Stimulated activated CD8-positive, alpha-beta memory T cell treated with anti-CD3 and anti-CD28 coated beads, Interleukin-4, amount 100 ng/mL, for 24 hours (primary cell): ENCODE data around the gene KLK4.
"Not testable (repeated sequence)": the region's sequence is repeated elsewhere in the genome, so short reads cannot be mapped to it uniquely, and the experiment has no call there.

Experiments used
- DNase-seq: peaks from one replicate; pipeline ENCODE4 v3.0.0-alpha.2; 2020; ENCODE audit warnings: low read depth

The KLK4 gene

DNA sequence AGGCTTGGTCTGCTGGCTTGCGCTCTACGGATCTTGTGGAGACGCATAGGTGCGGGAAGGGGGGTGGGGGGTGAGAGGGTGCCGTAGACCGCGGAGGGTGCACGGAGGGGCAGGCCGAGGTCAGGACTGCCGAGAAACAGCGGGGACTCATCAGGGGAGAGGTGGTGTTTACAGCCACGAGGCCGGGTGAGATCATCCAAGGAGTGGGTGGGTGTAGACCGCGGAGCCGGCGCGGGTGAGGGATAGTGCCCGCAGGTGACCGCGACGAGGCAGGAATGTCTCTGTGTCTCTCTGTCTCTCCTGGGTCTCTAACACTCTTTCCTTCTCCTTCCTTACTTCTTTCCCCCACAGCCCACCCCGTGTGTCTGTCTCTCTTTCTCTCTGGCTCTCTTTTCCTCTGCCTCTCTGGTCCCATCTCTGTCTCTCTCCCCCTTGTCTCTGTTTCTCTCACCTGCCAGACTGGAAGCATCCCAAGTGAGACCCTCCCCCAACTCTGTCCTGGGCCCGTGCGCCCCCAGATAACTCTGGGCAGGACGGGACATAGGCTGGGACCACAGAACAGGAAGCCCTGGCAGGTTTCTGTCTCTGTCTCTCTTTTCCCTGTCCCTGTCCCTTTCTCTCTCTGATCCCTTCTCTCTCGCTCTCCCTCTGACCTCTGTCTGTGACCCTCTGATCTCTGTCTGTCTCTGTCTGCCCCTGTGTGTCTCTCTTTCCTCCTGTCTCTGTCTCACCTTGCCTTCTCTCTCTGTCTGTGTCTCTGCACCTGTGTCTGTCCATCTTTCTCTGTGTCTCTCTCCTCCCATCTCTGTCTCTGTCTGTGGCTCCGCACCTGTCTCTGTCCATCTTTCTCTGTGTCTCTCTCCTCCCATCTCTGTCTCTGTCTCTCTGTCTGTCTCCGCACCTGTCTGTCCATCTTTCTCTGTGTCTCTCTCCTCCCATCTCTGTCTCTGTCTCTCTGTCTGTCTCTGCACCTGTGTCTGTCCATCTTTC lies 1.8 kb upstream of the KLK4 start:
- no peak for DNase-seq

DNA sequence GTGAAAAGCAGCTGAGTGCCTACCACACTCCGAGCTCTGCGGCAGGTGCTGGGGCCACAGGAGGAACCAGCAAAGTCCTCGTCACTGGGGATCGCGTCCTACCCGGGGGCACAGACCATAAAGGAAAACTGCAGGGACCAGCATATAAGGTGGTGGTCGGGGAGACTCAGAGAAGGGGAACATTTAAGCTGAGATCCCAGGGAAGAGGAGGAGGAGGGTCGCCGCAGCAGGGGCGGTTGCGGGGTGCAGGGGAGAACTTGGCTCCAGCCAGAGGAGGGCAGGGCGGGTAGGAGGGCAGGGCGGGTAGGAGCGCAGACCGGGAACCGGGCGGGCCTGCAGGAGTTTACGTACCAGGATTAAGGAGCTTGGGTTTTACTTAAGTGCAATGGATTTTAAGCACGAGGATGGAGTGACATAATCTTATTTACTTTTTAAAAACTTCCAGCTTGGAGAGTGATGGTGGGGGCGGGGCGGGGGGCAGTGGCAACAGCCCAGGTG lies 956 bp upstream of the KLK4 start:
- DNase-seq = no peak

DNA sequence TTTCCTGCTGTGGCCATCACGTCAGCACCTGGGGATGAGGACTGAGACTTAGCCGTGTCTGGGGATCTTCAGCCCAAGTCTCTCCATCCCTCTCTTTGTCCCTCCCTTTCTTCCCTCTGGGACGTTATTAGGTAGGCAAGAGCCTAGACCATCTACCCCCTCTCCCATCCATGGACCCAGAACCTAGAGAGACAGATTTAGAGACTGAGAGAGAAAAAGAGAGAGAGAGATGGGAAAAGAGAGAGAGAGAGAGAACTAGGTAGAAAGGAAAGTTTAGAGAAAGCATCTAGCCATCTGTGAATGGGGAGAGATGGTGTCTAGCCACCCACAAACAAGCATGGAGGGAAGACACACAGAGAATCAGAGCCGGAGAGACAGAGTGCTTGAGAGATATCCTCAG lies 473 bp downstream of the KLK4 start:
- no peak for DNase-seq

DNA sequence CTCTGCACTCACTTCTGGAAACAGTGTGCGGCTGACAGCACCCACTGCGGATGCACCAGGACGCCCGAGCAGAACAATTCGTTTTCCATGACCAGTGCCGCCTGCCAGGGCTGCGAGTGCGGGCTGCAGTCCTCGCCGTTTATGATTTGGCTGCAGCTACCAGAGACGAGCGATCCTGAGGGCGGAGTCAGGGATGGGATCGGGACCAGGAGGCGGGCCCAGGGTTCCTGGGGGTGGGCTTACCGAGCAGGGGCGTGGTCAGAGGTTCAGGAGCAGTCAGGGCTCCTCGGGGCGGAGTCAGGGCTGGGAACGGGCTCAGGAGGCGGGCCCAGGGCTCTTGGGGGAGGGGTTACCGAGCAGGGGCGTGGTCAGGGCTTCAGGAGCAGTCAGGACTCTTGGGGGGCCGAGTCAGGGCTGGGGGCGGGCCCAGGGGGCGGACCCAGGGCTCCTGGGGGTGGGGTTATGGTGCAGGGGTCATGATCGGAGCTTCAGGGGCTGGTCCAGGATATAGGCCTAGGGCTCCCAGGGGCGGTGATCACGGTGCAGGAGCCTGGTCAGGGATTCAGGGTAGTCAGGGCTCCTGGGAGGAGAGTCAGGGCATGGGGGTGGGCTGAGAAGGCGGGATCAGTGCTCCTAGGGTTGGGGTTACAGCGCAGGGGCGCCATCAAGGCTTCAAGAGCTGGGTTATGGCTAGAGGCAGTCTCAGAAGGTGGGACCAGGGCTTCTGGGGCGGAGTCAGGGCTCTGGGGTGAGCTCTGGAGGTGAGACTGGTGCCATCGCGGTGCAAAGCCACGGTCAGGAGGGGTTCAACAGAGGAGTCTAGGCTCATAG lies 1.7 kb downstream of the KLK4 start:
- DNase-seq = peak; percentile 15

DNA sequence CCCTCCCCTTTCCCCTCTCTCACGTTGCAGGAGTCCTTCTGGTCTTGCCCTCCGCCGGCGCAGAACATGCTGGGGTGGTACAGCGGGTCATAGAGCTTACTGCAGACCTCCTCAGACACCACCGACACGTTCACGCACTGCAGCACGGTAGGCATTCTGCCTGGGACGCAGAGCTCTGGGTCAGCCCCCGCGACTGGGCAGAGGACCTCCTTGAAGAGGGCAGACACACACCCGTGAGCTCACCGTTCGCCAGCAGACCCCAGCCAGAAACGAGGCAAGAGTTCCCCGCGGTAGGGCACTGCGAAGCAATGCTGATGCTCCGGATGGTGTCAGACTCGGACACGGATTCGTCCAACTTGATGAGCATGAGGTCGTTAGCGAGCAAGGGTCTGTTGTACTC lies 2.9 kb downstream of the KLK4 start:
- DNase-seq = no peak

DNA sequence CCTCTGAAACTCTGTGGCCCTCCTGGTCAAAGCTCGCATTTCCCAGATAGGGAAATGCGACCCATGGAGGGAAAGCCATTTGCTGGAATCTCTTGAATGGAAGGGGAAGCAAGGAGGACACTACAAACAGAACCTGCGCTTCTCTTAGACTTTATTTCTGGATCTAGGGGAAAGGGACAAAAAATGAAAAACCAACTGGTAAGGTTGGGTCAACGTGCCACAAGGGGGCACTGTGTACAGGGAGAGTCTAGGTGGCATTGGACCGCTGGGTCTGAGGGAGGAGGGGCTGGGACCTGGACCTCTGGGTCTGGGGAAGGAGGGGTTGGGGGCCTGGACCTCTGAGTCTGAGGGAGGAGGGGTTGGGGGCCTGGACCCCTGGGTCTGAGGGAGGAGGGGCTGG lies 5.0 kb downstream of the KLK4 start:
- DNase-seq = peak; percentile 21

DNA sequence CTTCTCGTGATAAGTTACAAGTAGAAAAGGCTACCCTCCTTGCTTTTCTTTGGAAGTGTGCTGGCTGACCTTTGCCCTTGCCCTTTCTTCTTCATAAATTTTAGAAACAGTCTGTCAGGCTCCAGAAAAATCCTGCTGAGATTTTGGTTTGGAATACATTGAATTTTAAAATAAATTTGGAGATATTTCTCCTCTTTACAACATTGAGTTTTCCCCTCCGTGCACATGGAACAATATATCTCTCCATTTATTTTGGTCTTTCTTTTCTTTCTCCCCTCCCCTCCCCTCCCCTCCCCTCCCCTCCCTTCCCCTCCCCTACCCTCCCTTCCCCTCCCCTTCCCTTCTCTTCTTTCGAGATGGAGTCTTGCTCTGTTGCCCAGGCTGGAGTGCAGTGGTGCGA lies 8.6 kb downstream of the KLK4 start:
- no peak for DNase-seq

DNA sequence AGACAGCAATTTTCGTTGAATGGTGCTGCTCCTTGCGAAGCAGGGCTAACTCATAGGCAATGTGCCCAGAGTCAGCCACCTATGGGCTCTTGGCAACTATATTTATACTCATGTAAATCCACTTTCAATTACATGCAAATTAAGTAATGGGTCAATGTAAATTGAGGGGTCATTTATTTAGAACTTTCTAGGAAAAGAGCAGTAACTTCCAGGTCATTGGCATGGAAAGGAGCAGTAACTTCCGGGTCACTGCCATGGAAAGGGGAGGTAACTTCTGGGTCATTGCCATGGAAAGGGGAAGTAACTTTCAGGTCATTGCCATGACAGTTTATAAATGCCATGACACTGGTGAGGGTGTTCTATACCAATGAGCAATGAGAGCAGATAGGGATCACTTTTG lies 11.6 kb downstream of the KLK4 start:
- no peak for DNase-seq

DNA sequence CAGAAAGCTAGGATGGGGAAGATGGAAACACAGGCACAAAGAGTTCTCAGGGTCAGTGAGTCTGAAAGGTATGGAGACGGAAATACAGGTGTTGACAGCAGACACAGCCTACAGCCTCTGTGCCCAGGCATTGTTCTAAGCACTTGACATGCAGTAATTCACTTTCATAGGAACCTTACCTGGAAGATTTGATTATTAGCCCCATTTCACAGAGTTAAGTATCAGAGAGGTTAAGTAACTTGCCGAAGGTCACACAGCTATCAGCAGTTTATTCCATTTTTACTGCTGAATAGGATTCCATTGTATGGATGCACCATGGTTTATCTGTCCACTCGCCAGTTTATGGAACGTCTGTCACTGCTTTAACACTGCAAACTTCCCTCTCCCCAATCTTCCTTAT lies 13.2 kb downstream of the KLK4 start:
- no peak for DNase-seq

DNA sequence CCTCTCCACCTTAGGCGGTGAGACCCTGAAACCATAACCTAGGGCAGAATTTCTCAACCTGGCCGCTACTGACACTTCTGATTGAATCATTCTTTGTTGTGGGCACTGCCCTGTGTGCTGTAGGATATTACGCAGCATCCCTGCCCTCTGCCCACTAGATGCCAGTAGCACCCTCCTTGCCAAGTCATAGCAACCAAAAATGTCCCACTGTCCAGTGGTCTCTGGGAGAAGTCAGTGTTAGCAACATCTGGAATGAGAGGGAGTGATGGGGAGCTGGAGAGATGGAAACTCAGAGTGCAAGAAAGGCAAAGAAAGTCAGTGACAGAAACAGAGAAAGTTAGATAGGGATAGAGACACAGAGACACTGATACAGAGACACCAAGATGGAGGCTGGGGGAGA lies 13.6 kb downstream of the KLK4 start:
- DNase-seq = no peak

DNA sequence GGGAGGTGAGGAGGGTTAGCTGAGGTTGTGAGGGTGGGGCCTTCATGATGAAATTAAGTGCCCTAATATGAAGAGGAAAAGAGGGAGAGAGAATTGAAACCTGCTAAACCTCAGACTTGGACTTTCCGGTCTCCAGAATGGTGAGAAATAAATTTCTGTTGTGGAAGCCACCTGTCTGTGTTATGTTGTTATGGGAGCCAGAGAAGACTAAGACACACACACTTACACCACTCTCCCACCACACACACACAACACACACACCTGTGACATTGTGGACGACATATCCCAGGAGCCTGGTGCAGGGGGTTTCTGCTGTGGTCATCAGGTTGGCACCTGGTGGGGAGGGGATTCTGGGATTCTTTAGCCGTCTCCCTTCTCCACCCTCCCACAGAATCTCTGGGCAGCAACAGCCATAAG lies 14.0 kb downstream of the KLK4 start:
- DNase-seq = no peak

DNA sequence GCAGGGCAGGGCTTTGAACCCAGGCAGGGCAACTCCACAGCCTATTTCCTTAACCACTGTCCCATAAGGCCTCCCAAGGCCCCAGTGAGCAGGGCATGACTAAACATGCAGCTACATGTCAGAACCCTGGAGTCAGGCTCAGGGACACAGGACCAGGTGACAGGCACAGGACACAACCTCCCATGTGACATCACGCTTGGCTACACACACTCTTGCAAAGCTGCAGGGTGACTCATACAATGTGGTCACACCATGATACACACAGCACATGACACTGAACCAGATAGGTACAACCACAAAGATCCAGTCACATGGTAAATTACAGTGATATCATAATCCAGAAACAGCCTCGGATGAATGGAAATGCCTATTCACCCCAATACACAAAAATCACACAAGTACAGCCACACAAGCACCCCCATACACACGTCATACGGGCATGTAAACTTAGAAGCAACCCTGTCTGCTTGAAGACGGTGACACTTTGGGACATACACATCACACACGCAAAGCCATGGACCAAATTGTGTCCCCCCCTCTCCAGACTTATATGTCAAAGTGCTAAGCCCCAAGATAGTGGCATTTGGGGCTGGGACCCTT lies 14.5 kb downstream of the KLK4 start:
- no peak for DNase-seq

DNA sequence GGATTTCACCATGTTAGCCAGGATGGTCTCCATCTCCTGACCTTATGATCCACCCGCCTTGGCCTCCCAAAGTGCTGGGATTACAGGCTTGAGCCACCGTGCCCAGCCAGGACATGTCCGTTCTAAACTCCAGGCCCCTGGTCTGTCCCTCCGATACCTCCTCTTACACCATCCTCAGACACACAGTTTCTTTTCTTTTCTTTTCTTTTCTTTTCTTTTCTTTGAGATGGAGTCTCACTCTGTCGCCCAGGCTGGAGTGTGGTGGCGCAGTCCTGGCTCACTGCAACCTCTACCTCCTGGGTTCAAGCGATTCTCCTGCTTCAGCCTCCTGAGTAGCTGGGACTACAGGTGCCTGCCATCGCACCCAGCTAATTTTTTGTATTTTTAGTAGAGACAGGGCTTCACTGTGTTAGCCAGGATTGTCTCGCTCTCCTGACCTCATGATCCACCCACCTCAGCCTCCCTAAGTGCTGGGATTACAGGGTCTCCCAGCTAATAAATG lies 15.1 kb downstream of the KLK4 start:
- DNase-seq = not testable (repeated sequence)

DNA sequence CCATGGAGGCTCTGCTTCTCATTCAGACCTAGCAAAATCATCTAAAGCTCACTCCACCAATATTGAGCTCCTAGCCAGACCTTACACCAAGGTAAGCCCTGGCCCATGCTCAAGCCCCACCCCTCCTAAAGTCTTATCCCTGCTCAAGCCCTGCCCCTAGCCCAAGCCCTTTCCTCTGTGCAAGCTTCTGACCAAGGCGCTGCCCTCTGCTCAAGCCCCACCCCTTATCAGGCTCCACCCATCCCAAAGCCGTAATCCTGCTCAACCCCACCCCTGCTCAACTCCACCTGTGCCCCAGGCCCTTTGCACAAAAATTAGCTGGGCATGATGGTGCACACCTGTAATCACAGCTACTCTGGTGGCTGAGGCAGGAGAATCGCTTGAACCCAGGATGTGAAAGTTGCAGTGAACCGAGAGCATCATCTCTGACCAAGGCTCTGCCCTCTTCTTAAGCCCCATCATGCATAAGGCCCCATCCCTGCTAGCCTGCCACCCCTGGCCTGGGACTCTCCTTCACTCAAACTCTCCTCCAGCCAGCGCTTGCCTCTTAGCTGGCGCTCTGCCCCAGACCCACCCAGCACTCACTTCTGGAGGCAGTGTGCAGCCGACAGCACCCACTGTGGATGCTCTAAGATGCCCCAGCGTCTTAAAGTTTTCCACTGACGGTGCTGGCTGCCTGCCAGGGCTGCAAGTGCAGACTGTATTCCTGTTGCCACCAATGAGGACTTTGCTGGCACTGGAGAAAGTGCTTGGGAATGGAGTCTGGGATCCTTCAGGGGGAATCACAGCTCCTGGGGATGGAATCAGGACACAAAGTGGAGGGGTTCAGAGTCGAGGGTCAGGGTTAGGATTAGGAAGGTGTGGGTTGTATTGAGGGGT lies 16.5 kb downstream of the KLK4 start:
- no peak for DNase-seq

DNA sequence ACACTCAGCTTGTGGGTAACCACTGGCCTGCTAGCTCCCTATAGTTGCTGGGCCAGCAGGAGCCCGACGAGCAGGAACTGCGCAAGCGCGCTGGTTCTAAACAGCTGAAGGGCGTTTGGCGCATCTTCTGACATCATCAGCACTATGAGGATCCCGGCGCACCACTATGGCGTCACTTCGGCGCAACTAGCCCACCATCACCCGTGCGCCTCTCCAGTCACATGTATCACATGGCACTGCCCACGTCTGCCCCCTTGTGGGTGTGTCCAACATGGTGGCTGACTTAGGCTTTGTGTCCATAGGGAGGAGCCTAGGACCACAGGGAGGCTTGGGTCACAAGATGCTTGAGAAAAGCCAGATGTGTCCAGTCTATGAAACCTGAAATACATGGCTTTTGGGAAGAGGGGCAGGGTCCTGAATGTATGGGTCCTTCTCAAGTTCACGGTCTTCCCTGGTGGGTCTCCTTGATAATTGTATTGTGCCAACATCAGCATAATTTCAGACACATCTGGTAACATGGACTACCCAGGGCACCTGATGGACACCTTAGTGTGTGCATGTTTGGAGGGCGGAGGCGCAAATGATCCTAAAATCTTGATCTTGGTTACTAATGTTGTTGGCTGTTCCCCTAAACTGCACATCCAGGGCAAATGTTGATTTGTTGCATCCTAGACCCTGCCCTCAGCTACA lies 18.0 kb downstream of the KLK4 start:
- no peak for DNase-seq

DNA sequence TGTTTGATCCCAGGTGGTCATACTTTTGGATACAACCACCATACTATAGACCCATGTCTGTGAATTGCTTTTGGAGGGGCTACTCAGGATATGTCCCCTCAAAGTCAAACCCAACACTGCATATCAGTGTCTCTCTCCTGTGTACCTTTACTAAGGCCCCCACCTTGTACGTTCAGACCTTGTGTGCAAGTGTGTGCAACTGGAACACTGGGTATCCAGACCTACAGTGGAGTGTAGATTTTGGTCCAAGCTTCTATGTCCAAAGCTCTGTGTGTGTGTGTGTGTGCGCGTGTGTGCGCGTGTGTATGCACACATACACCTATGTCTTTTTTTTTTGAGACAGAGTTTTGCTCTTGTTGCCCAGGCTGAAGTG lies 20.0 kb downstream of the KLK4 start:
- no peak for DNase-seq

DNA sequence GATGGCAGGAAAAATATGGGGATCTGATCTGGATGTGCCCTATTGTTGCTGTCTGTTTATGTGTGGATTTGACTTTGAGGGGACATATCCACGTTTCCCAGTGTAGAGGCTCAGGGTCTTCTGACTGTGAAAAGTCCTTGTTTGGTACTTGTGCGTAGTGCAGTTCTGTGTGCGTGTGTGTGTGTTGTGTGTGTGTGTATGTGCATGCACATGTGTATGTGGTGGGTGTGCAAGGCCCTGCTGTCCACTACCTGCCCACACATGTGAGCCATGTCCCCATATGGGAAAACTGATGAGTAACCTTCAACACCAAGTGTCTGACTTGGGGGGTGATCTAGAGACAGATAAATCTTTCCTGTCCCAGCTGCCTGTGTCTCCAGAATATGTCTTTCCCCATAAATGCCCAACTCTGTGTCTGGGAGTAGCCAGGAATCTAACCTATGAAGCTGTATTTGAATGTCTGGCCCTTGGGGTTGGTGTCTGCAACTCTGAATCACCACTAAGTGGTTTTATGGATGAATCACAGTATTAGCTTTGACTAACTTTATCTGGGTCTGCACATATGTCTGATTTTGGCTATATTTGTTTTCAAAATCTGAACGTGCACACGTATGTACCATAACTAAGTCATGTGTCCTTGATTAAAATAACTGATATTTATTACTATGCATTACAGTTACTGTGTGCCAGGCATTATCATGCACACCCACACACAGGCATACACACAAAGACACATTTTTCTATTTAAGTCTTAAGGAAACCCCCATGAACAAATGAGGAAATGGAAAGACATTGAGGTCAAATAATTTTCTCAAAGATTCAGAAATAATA lies 20.6 kb downstream of the KLK4 start:
- DNase-seq = no peak

DNA sequence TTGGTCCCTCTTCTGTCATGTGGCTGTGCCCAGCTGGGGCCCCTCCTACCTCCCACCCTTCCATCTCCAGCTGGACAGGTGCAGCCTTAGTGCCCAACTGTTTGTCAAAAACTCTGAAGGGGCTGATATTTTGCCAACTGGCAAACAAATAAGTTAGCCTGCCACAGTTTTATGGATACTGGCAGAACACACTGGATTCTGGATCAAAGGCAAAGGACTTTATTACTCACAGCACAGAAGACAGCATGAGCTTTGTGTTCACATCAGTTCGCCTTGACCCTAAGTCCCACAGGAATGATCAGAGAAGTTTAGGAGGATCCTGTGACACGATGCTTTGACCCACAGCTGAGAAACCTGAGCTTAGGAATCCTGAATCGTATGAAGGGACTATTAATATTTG lies 21.6 kb downstream of the KLK4 start:
- DNase-seq = no peak

DNA sequence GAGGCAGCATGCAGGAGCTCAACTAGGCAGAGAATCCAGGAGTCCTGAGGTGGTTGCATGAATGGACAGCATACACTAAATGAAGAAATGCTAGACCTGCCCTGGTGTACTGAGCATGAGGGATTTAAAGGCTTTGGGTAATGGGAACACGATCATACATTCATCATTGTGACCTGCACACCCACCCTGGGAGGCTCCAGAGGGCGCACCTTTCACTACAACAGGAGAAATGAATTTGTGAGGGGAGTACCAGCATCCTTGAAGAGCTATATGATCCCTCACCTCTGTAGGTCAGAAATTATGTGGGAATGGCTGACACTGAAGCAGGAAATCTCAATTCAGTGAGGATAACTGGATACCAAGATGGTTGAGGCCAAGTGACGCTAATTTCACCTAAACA lies 29.0 kb downstream of the KLK4 start:
- DNase-seq = no peak

DNA sequence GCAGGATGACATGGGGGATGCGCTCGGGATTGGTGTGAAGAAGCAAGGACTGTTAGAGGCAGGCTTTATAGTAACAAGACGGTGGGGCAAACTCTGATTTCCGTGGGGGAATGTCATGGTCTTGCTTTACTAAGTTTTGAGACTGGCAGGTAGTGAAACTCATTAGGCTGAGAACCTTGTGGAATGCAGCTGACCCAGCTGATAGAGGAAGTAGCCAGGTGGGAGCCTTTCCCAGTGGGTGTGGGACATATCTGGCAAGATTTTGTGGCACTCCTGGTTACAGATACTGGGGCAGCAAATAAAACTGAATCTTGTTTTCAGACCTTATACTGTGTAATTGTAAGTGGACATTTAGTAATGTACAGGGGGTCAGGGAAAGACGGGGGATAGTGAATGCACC lies 31.0 kb downstream of the KLK4 start:
- DNase-seq = no peak
